GM19351 (cell line): Measurements from ENCODE around the gene PIK3IP1.
"Not testable (repeated sequence)": the region's sequence is repeated elsewhere in the genome, so short reads cannot be mapped to it uniquely, and the experiment has no call there.

Experiments
- ATAC-seq: cut with Tn5 transposase; IDR thresholded peaks from one replicate; pipeline ENCODE4 v1.9.1; 2021; ENCODE audit warnings: mild to moderate bottlenecking, moderate library complexity; ENCODE audit not compliant: unreplicated experiment

PIK3IP1 gene, protein sequence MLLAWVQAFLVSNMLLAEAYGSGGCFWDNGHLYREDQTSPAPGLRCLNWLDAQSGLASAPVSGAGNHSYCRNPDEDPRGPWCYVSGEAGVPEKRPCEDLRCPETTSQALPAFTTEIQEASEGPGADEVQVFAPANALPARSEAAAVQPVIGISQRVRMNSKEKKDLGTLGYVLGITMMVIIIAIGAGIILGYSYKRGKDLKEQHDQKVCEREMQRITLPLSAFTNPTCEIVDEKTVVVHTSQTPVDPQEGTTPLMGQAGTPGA

DNA sequence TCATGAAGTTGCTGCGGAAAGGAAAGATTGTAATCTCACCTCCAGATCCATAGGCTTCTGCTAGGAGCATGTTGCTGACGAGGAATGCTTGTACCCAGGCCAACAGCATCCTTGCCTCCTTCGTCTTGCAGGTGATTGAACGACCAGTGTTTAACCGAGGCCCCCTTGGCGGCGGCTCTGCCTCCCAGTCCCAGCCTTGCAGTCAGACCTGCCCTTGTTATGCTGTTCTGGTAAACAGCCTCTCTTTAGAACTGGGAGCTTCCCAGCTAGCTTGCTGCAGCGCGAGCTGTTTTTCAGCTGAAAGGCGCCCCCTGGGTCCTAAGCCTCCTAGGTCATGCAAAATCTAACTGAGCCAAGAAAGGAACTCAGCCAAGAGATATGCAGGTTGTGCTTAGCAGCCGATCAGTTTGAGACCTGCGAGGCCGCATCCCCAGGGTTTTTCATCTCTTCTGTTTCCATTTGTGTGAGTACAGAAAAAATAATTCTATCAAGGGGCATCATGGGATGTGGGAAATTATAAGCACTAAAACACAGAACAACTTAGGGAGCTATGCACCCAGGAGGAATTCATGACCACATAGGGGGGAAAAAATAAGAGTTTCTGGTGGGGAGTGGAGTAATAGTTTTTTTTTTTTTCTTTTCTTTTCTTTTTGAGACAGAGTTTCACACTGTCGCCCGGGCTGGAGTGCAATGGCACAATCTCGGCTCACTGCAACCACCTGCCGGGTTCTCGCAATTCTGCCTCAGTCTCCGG, at the start of gene PIK3IP1:
PIK3IP1 (minus strand) TSS at position 253 of the 754 bp plus-strand sequence; CDS start at position 109, 144 bp downstream.
- no peak for ATAC-seq

DNA sequence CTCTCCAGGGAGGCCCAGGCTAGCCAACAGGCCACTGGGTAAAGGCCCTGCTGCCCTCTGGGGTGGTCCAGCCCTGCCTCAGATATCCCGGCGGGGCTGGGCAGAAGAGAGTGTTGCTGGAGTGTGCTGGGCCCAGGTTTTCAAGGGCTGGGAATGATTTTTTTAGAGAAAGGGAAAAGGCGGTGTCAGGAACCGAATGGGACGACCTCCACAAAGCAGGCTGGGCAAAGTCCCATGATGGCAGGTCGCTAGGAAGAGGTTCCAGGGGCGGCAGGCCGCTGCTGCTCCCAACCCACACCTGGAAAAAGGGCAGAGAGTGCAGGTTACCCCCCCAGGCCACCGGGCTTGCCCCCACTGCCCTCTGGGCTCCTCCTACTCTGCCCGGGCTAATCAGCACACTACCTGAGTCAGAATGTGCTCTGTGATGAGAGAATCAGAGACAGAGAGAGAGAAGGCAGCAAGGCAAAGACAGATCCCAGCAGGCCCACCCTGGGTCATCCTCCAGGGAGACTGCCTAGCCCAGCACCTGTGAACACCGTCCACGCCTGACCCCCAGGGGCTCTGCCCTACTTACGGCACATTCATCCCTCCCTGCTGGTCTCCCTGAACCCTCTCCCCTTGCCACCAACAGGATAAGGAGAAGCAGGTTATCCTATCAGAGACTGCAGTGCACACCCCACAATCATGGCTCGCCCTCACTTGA, 49.2 kb upstream of the PIK3IP1 start:
- ATAC-seq: no peak

DNA sequence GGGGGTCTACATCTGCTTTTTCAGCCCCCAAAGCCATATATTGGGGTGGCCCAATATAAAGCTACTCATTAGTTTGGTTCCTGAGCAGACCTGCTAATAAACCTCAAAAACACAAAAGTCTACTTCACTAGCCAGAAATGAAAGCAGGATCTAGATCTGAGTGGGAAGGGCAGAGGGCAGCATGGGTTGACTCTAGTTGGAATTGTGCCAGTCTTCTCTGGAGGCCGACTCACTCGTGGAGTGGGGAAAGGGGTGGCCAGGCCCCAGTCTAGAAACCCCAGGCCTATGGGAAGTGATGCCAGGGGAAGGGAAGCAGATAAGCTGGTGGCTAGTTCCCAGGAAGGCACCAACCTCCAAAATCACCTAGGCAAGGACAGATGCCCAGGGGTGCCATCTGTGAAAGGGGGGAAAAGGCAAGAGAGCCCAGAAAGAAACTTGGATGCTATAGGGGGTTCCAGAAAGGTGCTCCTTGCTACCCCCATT, 48.5 kb upstream of the PIK3IP1 start:
- no peak for ATAC-seq

DNA sequence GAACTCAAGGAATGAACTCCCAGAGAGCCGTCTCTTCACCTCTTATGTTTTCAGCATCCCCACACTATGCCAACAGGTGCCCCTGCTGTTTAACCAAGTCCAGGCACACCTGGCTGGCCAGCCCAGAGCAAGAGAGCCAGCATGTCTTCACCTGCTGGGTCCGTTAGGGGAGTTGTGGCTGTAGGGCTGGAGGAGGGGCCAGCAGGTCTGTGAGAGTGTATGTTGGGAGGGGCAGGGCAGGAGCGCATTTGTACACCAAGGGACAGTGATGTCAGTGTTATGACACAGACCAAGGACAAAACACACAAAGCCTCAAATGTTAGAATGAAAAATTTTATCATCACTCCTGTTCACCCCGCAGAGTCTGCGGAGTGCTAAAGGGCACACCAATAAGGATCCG, 48.1 kb upstream of the PIK3IP1 start:
- ATAC-seq: no peak

DNA sequence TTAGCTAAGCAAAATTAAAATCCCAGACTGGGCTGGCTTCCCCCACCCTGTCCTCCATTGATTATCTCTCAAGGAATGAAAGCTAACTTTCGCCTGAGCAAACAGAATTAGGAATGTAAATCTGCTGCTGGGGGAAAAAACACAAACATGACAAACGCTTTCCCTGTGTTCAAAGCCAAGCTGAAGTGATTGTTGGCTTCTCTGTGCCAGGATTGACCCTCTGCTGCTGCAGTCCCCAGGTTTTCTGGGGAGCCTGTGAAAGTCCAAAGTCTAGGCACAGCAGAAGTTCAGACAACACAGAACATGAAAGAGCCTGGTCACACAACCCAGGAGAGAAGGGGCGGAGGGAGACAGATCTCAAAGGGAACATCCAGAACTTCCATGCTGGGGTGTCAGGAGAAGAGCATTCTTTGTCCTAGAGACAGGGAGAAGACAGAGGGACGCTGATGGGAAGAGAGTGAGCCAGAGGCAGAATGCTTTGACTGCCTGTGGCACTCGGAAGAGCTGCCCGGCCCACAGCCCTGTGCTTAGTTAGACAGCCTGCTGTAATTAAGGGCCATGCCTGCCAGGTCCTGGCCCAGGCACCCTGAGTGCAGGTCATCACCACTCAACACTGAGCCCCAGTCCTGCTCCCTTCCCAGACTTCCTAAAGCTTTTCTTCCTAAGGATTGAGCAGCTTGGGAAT, 47.0 kb upstream of the PIK3IP1 start:
- ATAC-seq: no peak

DNA sequence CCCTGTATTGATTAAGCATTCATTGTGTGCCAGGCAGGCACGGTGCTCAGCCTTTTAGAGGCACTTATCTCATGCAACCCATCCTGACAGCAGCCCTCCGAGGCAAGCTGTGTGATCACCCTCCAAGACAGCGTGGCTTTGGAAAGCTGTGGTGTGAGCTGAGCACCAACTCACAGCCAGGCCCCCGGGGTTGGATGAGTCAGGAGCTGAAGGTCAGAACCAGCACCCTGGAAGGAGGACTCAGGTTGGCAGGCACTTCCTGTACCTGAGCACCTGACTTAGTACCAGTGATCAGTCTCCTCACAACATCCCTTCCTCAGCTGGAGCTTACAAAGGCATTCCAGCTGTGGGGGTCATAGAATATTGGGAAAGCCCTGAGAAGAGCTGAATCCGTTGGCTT, 44.9 kb upstream of the PIK3IP1 start:
- no peak for ATAC-seq

DNA sequence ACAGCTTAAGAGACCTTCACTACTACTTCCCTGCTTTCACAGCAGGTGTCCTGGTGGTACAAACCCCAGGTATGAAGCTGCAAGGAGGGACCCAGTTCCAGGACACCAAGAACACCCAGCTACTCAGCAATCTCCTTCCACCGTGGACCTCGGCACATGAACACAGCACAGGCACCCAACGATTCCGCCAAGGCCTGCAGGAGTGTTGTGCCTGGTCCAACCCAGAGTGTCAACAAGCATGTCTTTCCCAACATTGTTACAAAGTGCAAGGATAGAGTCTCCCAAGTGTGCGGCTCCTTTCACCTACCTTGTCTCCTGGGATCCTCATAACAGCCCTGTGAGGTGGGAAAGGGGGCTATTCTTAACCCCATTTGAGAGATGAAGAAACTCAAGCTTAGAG, 42.0 kb upstream of the PIK3IP1 start:
- no peak for ATAC-seq

DNA sequence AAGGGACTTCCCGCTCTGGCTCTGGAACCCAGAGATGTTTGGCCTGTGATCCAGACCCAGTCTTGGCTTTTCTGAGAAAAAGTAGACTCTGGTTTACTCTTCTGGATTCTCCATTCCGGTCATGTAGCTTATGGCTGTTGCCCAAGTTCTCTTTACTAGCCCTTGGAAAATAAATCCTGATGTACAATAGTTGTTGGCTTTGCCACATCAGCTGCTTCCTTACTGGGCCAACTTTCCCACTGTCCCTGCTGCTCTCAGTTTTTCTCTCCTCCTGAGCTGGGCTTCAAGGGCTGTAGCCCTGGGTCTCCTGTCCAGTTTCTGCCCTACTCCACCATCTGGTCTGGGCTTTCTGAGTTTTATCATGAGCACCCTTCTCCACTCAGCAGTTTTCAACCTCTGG, 41.4 kb upstream of the PIK3IP1 start:
- no peak for ATAC-seq

DNA sequence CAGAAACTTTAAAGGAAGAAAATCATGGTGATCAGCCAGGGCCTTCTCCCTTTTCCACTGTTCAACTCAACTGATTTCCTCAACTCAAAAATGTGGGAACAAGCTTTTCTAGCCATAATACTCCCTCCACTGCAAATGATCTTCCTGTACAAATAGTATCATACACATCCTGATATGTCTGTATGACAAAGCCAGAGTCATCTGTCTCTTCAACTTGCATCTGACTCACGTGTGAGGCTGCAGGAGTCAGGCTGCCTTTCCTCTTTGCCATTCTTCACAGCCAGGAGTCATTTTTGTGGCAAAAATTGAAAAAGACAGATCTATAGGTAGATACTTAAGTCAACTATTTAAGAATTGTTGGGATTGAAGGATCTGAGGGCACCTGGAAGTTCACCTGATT, 40.6 kb upstream of the PIK3IP1 start:
- no peak for ATAC-seq

DNA sequence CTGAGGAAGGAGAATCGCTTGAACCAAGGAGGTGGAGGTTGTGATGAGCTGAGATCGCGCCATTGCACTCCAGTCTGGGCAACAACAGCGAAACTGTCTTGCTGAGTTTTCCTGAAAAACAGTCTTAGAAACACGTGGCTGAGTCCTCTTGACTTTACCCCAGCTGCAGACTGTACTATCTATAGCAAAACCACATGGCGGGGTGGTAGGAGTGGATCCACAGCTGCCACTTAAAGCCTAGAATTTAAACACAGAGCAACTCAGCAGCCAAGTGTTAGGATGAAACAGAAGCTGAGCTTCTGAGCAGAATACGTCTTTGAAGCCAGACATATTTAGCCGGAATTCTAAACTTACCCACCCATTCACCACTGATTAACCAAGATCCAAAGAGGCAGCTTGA, 39.7 kb upstream of the PIK3IP1 start:
- ATAC-seq: no peak

DNA sequence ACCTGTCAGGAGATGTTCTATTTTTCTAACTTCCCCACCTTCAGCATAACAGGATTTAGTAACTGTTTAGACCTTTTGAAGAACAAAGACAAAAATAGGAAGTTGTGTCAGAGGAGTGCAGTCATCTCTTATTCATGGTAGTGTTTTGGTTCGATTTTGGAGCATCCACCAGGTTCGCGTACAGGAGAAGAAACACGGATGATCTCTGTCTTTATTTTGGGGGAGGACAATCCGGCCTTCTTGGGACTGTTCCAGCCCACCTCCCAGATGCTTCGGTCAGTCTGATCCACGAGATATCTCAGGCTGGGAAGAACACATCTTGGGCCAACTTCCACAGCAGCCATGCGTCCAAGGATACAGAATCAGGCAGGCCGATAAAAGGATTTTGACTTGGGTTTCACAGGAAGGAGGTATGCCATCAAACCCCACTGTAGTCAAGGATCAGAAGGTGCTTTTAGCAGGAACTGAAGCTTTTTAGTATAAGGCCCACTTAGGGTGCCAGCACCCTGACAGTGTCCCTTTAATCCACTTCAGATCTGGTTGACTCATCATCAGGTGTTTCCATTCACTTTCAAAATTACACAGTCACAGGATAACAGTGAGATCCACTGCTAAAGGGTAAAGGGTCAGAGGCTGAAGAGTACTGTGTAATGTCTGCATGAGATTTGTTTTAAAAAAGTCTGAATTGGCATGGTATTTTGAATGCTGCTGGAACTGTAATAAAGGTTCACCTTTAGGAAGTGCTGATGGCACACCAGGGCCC, 37.3 kb upstream of the PIK3IP1 start:
- ATAC-seq: no peak

DNA sequence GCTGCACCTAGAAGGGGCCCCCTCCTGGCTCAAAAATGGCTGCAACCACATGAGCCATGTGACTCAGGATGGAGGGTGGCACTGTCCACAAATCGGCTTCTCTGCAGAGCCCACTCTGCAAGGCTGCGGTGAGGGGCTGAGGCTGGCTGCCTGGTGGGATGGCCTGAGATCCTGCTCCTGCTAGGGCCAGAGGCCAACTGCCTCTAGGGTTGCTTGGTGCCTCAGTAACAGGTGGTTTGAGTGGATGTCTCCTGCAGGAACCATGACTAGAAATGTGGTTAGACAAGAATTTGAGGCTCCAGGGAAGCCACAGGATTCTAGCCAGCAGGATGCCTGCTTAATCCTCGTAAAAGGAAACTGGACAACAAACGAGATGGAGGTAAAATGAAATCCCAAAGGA, 36.7 kb upstream of the PIK3IP1 start:
- ATAC-seq: no peak

DNA sequence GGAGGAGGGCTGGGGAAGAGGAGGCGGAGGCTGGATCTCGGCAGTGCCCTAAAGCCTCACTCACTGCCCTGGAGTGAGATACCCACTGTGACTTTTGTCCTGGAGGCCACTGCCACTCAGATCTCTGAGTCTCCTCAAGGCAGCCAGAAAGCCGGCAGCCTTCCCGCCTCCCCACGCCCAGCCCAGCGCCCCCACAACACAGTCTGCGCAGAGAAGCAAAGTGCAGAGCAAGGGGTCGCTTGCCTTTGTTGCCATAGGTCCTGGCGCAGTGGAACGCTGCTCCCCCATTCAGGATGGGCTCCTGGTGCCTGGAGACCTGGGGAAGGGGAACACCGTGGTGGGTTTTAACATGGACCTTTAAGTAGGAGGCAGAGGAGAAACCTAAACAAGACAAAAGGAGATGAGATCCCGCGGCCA, 36.3 kb upstream of the PIK3IP1 start:
- no peak for ATAC-seq

DNA sequence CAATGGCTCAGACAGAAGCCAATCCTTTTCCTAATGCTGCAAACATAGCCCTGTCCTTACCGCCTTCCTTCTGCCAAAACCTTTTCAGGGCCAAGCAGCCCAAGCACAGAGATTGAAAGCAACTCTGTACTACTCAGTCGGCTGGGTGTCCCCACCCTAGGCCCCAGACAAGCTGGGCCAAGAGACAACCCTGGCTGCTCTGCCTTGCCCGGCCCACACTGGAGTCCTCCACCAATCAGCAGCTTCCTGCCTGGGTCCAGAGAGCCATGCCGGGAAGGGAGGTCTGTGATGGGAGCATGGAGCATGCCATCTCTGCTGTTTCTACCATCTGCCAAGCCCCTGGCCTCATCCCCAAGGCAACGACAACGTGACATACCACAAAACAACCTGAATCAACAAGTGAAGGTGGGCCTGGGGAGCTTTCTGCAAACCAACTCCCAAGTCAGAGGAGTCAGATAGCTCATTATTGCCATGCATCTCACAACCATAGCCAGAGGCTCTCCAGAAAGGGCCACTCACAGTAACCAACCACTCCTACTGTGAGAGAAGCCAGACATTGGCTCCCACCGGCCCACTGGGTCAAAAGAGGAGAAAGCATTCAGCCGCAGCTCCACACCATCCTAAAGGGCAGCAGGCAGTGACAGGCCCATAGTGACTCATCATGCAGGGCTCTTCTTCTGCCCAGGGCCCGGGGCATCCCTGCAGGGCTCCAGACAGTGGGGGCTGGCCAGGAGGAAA, 35.7 kb upstream of the PIK3IP1 start:
- ATAC-seq: no peak

DNA sequence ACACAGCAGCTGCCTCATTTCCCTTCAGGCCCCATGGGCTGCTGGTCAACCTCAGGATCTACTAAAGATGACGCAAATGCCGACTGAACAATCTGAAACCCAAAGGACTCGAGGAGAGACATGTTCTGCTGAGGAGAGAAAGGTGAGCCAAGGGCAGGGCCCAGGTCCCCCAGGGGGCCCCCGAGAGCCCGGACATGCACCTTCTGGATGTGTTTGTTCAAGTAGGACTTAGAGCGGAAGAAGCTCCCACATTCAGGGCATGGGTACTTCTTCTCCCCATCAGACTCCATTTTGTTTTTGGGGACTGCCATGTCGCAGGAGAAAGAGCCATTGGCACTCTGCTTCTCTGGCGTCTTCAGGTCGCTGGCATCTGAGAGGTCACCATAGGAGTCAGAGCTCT, 34.6 kb upstream of the PIK3IP1 start:
- no peak for ATAC-seq

DNA sequence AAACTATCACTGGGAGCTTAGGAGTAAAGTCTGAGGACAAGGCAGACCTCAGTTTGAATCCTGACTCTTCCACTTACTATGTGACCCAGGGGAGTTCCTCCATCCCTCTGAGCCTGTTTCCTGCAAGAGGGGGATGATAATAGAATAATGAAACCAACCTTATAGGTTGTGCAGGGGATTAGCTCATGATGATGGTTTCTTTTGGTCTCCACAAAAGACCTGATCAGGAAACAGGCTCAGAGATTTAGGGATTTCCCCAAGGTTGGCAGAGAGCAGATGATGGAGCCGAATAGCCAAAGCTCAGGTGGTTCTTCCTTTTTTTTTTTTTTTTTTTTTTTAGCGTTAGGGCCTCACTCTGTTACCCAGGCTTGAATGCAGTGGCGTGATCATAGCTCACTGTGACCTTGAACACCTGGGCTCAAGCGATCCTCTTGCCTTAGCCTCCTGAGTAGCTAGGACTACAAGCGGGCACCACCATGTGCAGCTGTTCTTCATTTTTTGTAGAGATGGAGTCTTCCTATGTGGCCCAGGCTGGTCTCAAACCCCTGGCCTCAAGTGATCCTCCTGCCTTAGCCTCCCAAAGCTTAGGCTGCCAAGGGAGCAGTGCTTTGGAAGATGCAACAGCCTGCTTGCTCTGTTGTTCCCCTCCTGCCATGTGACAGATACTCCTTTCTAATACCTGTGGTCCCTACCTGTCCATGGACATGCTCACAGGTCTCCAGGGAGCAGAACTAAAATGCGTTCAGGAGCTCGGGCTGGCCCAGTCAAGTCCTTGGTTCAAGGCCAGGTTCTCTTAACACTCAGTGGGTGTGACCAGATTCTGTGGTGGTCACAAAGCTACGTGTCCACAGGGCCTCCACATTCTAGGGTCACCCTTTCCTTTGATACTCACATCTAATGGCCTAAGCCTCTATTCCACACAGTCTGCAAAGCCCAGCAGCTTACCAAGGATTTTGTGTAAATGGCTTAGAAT, 31.6 kb upstream of the PIK3IP1 start:
- no peak for ATAC-seq

DNA sequence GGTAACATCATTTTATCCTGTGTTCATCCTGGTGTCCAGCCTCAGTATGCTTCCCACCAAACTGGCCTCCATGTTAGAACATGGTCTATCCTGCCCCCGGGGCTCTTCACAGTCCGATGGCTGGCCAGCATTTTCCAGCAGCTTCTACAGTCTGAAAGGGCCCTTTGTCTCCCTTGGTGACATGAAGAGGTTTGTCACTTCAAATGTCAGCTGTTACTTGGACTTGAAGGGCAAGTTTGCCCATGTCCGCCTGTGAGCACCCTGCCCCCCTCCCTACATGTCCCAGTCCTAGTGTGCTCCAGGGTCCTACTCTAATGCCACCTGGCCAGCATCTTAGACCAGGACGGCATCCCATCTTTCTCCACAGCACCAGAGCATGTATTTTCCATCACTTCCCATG, 29.1 kb upstream of the PIK3IP1 start:
- no peak for ATAC-seq

DNA sequence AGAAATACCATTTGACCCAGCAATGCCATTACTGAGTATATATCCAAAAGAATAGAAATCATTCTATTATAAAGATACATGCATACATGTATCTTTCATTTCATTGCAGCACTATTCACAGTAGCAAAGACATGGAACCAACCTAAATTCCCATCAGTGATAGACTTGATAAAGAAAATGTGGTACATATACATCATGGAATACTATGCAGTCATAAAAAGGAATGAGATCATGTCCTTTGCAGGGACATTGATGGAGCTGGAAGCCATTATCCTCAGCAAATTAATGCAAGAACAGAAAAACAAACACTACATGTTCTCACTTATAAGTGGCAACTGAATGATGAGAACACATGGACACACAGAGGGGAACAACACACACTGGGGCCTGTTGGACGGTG, 21.9 kb upstream of the PIK3IP1 start:
- ATAC-seq: not testable (repeated sequence)
